CD4-positive, alpha-beta T cell (primary cell): ENCODE results near the gene HOXB7. TPM values are rescaled to one million over a fixed set of nuclear protein-coding genes. Genes with fewer than 3 reads are reported as not detected.

Experiments
- ATAC-seq: fragments of 200-7000 bp; cut with Tn5 transposase; one replicate; pipeline ENCODE4 v1.10.0; 2022; ENCODE audit warnings: mild to moderate bottlenecking; ENCODE audit not compliant: poor library complexity
- CTCF ChIA-PET: fragments of 350-600 bp; sonication (Branson Sonifier 250); formaldehyde crosslinking; loops from one replicate; lab custom pipeline; 2021; ENCODE audit warnings: antibody characterized with exemption, inconsistent platforms; lab: Charles Lee
- POLR2A ChIA-PET: fragments of 350-600 bp; sonication (Branson Sonifier 250); formaldehyde crosslinking; loops from one replicate; lab custom pipeline; 2021; ENCODE audit warnings: antibody characterized with exemption, inconsistent platforms; lab: Charles Lee
- DNase-seq, 14 experiments: peaks; one replicate each; pipeline ENCODE4 v3.0.0-alpha.2; 2013 to 2020; ENCODE audit warnings: mixed read lengths in 2 of 14
- H3K27ac ChIP-seq, 2 donors: one replicate each; pipeline versions ENCODE4 v1.5.1 to v1.7.0; 2013; ENCODE audit warnings: low read length in 2 of 2, low read depth in 1 of 2, mild to moderate bottlenecking in 1 of 2
- H3K27me3 ChIP-seq, 2 experiments: 1 replicate in 1 of 2; 2 replicates in 1 of 2; pipeline versions ENCODE4 v1.6.1 to v1.7.0; 2013; ENCODE audit warnings: low read length in 2 of 2, control low read depth in 1 of 2, mild to moderate bottlenecking in 1 of 2, moderate library complexity in 1 of 2; ENCODE audit not compliant: insufficient read depth in 2 of 2, control insufficient read depth in 1 of 2
- H3K36me3 ChIP-seq: one replicate; pipeline ENCODE4 v1.6.1; 2013; ENCODE audit warnings: low read length, control low read depth; ENCODE audit not compliant: insufficient read depth
- H3K4me1 ChIP-seq: one replicate; pipeline ENCODE4 v1.6.1; 2013; ENCODE audit warnings: low read length, control low read depth; ENCODE audit not compliant: insufficient read depth
- H3K4me3 ChIP-seq: one replicate; pipeline ENCODE4 v1.5.1; 2013; ENCODE audit warnings: mild to moderate bottlenecking, low read length, moderate library complexity
- H3K9me3 ChIP-seq, 2 experiments: 1 replicate in 1 of 2; 2 replicates in 1 of 2; pipeline versions ENCODE4 v1.6.1 to v1.7.0; 2013; ENCODE audit warnings: low read length in 2 of 2, mild to moderate bottlenecking in 2 of 2, control low read depth in 1 of 2, moderate library complexity in 1 of 2; ENCODE audit not compliant: control insufficient read depth in 1 of 2, insufficient read depth in 1 of 2
- H3K27ac Mint-ChIP-seq: one replicate; pipeline ENCODE4 v1.8.0; 2020; ENCODE audit warnings: mixed read lengths
- H3K27me3 Mint-ChIP-seq: one replicate; pipeline ENCODE4 v1.8.0; 2021; ENCODE audit warnings: mixed read lengths
- H3K36me3 Mint-ChIP-seq: one replicate; pipeline ENCODE4 v1.8.0; 2021; ENCODE audit warnings: low read depth, mixed read lengths
- H3K4me1 Mint-ChIP-seq: one replicate; pipeline ENCODE4 v1.8.0; 2021; ENCODE audit warnings: low read depth, mixed read lengths
- H3K4me3 Mint-ChIP-seq: one replicate; pipeline ENCODE4 v1.8.0; 2020; ENCODE audit warnings: mild to moderate bottlenecking, mixed read lengths
- H3K9me3 Mint-ChIP-seq: one replicate; pipeline ENCODE4 v1.8.0; 2020; ENCODE audit warnings: mixed read lengths
- intact Hi-C, 2 experiments: fragments of 100-400 bp; cut with DNase I in 1 of 2; cut with micrococcal nuclease in 1 of 2; formaldehyde crosslinking; loops; one replicate each; pipeline versions ENCODE4 v1.15.1 to v1.9.0; 2023 to 2025; cut with DNase I, micrococcal nuclease
- total RNA-seq, 174 experiments: library from RNA in 2 of 174; stranded (reverse) in 2 of 174; gene quantifications; one replicate each; pipeline ENCODE4 v1.2.3 and lab custom pipeline; 2021 to 2026
- TF ChIP-seq, protein P1 (sequence below): fragments of 200-600 bp; IDR thresholded peaks from one replicate; pipeline ENCODE4 v1.8.0; 2022; ENCODE audit warnings: antibody characterized with exemption, mild to moderate bottlenecking

The HOXB7 gene
- total RNA-seq, 2 experiments from 2014 or later = not detected

GRCh38 chr17:48625495-48626244 is 14.9 kb upstream of the HOXB7 start:
- ATAC-seq (peak; percentile 63), DNase-seq (peak in 5 of 14 experiments; percentile 33 to 76 (median 43))
- Mint-ChIP-seq H3K27me3 (peaks cover 99% of the 10 kb centered on the region), H3K36me3 (no peaks in the 10 kb centered on the region), H3K4me1 (peaks cover 16% of the 10 kb centered on the region), H3K9me3 (no peaks in the 10 kb centered on the region), H3K4me3 (peak overlapping the region; percentile 52), H3K27ac (no peak overlapping the region)
- TF ChIP-seq, protein P1, sequence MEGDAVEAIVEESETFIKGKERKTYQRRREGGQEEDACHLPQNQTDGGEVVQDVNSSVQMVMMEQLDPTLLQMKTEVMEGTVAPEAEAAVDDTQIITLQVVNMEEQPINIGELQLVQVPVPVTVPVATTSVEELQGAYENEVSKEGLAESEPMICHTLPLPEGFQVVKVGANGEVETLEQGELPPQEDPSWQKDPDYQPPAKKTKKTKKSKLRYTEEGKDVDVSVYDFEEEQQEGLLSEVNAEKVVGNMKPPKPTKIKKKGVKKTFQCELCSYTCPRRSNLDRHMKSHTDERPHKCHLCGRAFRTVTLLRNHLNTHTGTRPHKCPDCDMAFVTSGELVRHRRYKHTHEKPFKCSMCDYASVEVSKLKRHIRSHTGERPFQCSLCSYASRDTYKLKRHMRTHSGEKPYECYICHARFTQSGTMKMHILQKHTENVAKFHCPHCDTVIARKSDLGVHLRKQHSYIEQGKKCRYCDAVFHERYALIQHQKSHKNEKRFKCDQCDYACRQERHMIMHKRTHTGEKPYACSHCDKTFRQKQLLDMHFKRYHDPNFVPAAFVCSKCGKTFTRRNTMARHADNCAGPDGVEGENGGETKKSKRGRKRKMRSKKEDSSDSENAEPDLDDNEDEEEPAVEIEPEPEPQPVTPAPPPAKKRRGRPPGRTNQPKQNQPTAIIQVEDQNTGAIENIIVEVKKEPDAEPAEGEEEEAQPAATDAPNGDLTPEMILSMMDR = no peak
- Histone ChIP-seq H3K27ac (no peak overlapping the region), H3K36me3 (no peaks in the 10 kb centered on the region), H3K27me3 (peaks cover 88 to 98% of the 10 kb centered on the region in 2 experiments), H3K9me3 (peaks cover 0 to 9% of the 10 kb centered on the region in 2 experiments), H3K4me3 (peak overlapping the region; percentile 44), H3K4me1 (peaks cover 31% of the 10 kb centered on the region)
- ChIA-PET CTCF (interaction anchor here (1.4 to 3.1 kb wide), 2 partner anchors 11 to 13 kb away, joined by 7 to 19 read pairs; no protein-coding TSS in a partner anchor), POLR2A (interaction anchor here (1.1 to 1.8 kb wide), 2 partner anchors 11 to 514 kb away, joined by 3 to 10 read pairs; partner anchors contain the start of gene HOXB8)
- intact Hi-C loops = no loop called here

DNA sequence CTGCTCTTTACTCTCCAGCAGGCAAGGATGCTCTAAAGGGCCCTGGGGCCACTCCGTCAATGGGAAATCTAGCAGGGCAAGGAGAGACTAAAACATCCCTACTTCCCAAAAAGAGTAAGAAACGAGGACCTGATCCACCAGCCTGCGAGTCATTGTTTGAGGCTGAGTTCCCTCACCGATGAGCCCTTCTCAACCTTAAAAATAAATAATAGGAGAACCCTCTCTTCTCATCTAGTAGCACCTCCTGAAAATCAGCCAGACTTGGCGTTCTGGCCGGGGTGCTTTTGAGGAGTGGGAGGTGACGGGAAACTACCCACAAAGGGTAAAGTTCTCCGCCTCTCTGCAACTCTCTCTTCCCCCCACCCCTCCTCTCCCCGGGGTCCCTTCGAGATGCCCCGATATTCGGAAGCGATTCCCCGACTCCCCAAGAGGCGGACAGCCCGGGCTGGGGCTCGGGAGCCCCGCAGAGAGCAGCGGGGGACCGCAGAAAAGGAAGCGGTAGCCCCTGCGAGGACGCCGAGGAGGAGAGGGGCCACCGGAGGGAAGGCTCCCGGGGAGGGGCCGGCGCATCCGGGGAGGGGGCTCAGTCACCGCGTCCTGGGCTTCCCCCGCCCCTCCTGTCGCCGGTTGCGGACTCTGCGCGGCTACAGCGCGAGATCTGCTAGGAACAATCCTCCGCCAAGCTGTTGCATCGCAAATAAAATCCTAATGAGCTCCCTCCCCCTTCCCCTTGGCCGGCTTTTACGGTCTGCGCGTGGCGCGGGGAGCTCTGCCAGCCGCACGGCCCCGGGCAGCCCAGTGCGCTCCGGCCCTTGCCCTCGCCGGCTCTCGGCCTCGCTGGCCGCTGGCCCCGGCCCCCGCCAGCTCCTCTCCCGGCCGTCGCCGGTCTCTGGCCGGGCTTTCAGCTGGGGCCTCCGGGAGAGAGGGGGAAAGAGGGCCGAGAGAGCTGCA is 14.0 kb upstream of the HOXB7 start:
- TF ChIP-seq, protein P1 = no peak
- no peak overlapping the region for H3K27ac ChIP-seq
- H3K27ac Mint-ChIP-seq = no peak overlapping the region
- peak overlapping the region; percentile 44 for H3K4me3 ChIP-seq
- peak; percentile 22 for ATAC-seq
- no peaks in the 10 kb centered on the region for H3K36me3 ChIP-seq
- H3K4me1 Mint-ChIP-seq = peaks cover 16% of the 10 kb centered on the region
- no peaks in the 10 kb centered on the region for H3K9me3 Mint-ChIP-seq
- intact Hi-C loops = no loop called here
- H3K27me3 Mint-ChIP-seq = peaks cover 99% of the 10 kb centered on the region
- H3K4me1 ChIP-seq = peaks cover 31% of the 10 kb centered on the region
- no peaks in the 10 kb centered on the region for H3K36me3 Mint-ChIP-seq
- CTCF ChIA-PET = interaction anchor here (1.0 to 3.1 kb wide), 2 partner anchors 12 to 132 kb away, joined by 3 to 19 read pairs; no protein-coding TSS in a partner anchor
- DNase-seq = peak in 4 of 14 experiments; percentile 23 to 67 (median 48)
- H3K27me3 ChIP-seq = peaks cover 91 to 98% of the 10 kb centered on the region in 2 experiments
- peaks cover 0 to 9% of the 10 kb centered on the region in 2 experiments for H3K9me3 ChIP-seq
- H3K4me3 Mint-ChIP-seq = peak overlapping the region; percentile 56
- POLR2A ChIA-PET = interaction anchor here (1.8 kb wide), 1 partner anchor 10 kb away, joined by 10 read pairs; the partner anchor contains the start of gene HOXB8

DNA sequence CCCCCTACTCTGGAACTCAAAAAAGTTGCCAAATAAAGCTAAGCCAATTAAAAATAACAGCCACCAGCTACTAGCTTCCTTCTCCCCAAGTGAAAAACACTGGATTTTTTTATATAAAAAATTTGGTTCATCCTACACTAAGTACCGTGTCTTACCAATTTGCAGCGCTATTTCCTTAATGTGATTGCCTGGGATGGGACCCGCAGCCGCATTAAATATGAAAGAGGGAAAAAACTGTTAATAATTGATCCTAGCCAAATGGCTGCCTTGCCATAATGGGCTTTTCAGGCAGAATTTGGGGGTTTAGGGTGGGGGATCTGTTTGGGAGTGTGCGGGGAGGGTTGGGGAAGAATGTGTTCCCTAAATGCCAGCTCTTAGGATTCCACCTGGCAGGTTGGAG is 13.3 kb upstream of the HOXB7 start:
- H3K4me1 Mint-ChIP-seq = peaks cover 17% of the 10 kb centered on the region
- H3K27ac Mint-ChIP-seq = no peak overlapping the region
- Histone ChIP-seq H3K4me1 (peaks cover 33% of the 10 kb centered on the region), H3K27me3 (peaks cover 94 to 98% of the 10 kb centered on the region in 2 experiments), H3K27ac (no peak overlapping the region), H3K36me3 (no peaks in the 10 kb centered on the region), H3K9me3 (peaks cover 0 to 14% of the 10 kb centered on the region in 2 experiments), H3K4me3 (no peak overlapping the region)
- no peak for ATAC-seq
- DNase-seq = no peak
- TF ChIP-seq, protein P1 = no peak
- H3K36me3 Mint-ChIP-seq = no peaks in the 10 kb centered on the region
- ChIA-PET POLR2A (no interaction called here), CTCF (interaction anchor here (1.0 kb wide), 1 partner anchor 132 kb away, joined by 3 read pairs; no protein-coding TSS in a partner anchor)
- peaks cover 99% of the 10 kb centered on the region for H3K27me3 Mint-ChIP-seq
- H3K4me3 Mint-ChIP-seq = peak overlapping the region; percentile 35
- no peaks in the 10 kb centered on the region for H3K9me3 Mint-ChIP-seq
- intact Hi-C loops = no loop called here
